ENCODE results near the gene B3GALT2. TPM values are rescaled to one million over a fixed set of nuclear protein-coding genes. Genes with fewer than 3 reads are reported as not detected.

Gene B3GALT2
- total RNA-seq, 2 donors from 2014 or later: 3.5 to 5.2 TPM

DNA sequence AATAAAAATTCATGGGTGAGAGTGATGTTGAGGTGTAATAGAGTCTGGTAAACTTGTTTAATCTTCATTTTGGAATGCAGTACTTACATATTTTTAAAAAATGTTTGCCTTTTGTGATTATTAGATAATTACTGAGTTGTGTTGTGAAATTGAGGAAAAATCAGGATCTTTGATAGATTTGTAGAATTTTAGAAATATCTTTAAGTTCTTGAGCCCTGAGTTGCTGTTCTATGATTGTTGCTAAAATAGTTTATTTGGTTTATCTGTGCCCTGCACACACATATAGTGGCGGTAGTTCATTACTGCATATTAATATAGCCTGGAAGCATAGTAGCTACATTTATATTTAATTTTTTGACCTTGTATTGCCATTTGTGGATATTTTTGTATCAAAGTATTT, 1.6 kb downstream of the B3GALT2 start:
- peaks cover 2% of the 10 kb centered on the region for H3K4me1 ChIP-seq (replicated peaks)
- TF ChIP-seq POLR2AphosphoS5 (IDR thresholded peaks at IDR 0.05) (no peak), POLR2A (IDR thresholded peaks at IDR 0.05) (no peak)
- TF ChIP-seq, protein P1, sequence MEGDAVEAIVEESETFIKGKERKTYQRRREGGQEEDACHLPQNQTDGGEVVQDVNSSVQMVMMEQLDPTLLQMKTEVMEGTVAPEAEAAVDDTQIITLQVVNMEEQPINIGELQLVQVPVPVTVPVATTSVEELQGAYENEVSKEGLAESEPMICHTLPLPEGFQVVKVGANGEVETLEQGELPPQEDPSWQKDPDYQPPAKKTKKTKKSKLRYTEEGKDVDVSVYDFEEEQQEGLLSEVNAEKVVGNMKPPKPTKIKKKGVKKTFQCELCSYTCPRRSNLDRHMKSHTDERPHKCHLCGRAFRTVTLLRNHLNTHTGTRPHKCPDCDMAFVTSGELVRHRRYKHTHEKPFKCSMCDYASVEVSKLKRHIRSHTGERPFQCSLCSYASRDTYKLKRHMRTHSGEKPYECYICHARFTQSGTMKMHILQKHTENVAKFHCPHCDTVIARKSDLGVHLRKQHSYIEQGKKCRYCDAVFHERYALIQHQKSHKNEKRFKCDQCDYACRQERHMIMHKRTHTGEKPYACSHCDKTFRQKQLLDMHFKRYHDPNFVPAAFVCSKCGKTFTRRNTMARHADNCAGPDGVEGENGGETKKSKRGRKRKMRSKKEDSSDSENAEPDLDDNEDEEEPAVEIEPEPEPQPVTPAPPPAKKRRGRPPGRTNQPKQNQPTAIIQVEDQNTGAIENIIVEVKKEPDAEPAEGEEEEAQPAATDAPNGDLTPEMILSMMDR (IDR thresholded peaks at IDR 0.05): no peak
- intact Hi-C loops (cut with DNase I): loop anchor here (5.0 to 10.0 kb wide), 4 partner anchors 160 to 1110 kb away; no protein-coding TSS in a partner anchor

DNA sequence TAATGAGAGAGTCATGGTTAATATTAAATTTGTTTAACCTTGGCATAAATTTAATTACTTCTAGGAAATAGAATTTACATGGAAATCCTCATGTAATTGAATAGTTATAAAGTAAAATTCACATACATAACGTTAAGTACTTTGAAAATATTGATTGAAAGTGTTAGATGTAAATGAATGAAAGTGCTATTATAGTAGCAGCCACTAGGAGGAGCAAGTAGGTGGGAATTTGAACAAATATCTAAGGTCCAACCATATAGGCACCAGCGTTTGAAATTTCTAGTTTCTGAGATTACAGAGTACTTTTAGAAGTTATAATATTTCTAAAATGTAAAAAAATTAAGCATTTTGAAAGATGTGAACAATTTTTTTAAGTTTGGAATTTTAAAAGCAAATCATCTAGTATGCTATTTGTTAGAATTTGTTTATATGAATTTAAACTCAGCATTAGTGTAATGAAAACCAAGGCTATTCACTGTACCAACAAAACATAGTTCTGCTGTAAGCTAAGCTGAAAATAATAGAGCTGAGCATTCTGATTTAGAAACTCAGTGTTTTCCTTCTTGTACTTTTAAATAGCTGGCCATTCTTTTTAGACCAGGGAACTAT, 3.3 kb downstream of the B3GALT2 start:
- Histone ChIP-seq H3K36me3 (no peaks in the 10 kb centered on the region), H3K4me1 (replicated peaks) (peaks cover 2% of the 10 kb centered on the region), H3K27ac (no peak overlapping the region), H3K9me3 (no peaks in the 10 kb centered on the region), H3K27me3 (replicated peaks; ENCODE audit: insufficient read depth) (no peaks in the 10 kb centered on the region), H3K4me3 (no peak overlapping the region)
- no peak for TF ChIP-seq POLR2A (IDR thresholded peaks at IDR 0.05)
- no peak for TF ChIP-seq POLR2AphosphoS5 (IDR thresholded peaks at IDR 0.05)
- TF ChIP-seq, protein P1 (IDR thresholded peaks at IDR 0.05): peak; percentile 71 to 87 (median 75)
- 1% methylated on average over 2 of the region's 2 CpGs for WGBS
- intact Hi-C loops (cut with DNase I): loop anchor here (10.0 kb wide), 2 partner anchors 162 to 1112 kb away; no protein-coding TSS in a partner anchor
- peak; percentile 20 for DNase-seq (ENCODE audit: low spot score)

More for the DNA sequence above, 1.6 kb downstream of the B3GALT2 start:
- WGBS: 48% methylated on average over 1 of the region's 1 CpG
- Histone ChIP-seq H3K27me3 (replicated peaks; ENCODE audit: insufficient read depth) (no peaks in the 10 kb centered on the region), H3K4me3 (peak overlapping the region; percentile 14 to 25), H3K9me3 (no peaks in the 10 kb centered on the region), H3K36me3 (no peaks in the 10 kb centered on the region), H3K27ac (peak overlapping the region; percentile 23 to 62)
- DNase-seq (ENCODE audit: low spot score): no peak

DNA sequence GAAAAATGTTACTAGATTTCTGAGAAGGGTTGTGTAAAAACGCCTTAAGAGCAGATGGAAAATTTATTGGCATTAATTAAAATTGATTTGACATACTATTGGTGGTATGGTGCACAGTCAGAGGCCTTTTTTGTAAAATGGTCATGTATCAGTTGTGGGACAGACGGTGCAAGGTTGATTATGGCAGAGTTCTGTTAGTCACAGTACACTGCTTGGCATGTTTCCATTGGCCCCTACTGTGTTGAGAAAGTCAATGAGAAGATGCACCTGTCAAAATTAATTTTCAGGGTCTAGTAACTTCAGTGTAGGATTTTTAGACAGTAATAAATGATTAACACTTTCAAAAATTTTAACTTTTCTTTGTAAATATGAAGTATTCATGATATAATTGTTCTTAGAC, 4.4 kb downstream of the B3GALT2 start:
- TF ChIP-seq POLR2AphosphoS5 (IDR thresholded peaks at IDR 0.05) (no peak), POLR2A (IDR thresholded peaks at IDR 0.05) (no peak)
- TF ChIP-seq, protein P1 (IDR thresholded peaks at IDR 0.05): no peak
- Histone ChIP-seq H3K36me3 (no peaks in the 10 kb centered on the region), H3K27me3 (replicated peaks; ENCODE audit: insufficient read depth) (no peaks in the 10 kb centered on the region)

DNA sequence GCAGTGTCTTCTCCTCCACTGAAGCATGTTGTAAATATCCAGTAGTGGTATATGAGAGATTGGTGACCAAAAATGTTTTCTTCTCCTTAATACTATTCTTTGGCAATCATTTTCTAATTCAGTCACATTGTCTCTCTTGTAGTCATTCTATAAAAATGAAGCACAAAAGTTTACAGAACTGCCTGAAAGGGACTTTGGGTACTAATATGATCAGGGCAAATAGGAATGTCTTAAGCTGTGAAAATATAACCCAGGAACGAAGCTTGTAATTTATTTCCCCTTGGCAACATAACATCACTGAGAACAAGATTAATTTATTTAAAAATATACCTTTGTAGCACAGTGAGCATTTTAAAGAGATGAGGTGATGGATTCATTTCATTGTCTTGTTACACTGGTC, 4.9 kb downstream of the B3GALT2 start:
- WGBS: 13% methylated on average over 1 of the region's 1 CpG
- TF ChIP-seq POLR2A (IDR thresholded peaks at IDR 0.05): no peak
- TF ChIP-seq POLR2AphosphoS5 (IDR thresholded peaks at IDR 0.05): no peak
- TF ChIP-seq, protein P1 (IDR thresholded peaks at IDR 0.05): no peak
- no peak for DNase-seq (ENCODE audit: low spot score)
- no peak overlapping the region for H3K27ac ChIP-seq
- no peaks in the 10 kb centered on the region for H3K9me3 ChIP-seq
- no peaks in the 10 kb centered on the region for H3K27me3 ChIP-seq (replicated peaks; ENCODE audit: insufficient read depth)
- intact Hi-C loops (cut with DNase I): loop anchor here (10.0 kb wide), 2 partner anchors 163 to 1113 kb away; no protein-coding TSS in a partner anchor
- H3K4me3 ChIP-seq: no peak overlapping the region
- H3K4me1 ChIP-seq (replicated peaks): peaks cover 2% of the 10 kb centered on the region
- H3K36me3 ChIP-seq: no peaks in the 10 kb centered on the region

More for the DNA sequence above, 4.4 kb downstream of the B3GALT2 start:
- WGBS: 43% methylated on average over 2 of the region's 2 CpGs
- Histone ChIP-seq H3K4me3 (no peak overlapping the region), H3K27ac (no peak overlapping the region), H3K4me1 (replicated peaks) (peaks cover 2% of the 10 kb centered on the region), H3K9me3 (no peaks in the 10 kb centered on the region)
- intact Hi-C loops (cut with DNase I): loop anchor here (10.0 kb wide), 2 partner anchors 163 to 1113 kb away; no protein-coding TSS in a partner anchor
- no peak for DNase-seq (ENCODE audit: low spot score)

DNA sequence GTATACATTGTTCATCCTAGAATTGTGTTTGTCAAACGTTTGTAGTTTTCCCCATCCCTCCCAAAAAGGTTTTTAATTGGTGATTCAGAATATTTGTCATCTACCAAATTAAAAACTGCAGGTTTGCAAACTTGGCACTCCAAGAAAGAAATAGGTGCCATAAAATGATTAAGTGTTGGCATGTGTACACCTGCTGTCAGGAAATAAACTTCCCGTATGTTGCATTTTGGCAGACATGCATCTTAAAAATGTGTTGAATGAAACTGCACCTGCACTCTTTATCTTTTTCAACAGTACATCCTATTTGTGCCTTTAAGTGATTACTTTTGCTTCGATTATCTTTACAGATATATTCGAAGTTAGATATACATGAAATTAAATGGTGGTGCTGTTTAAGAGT, 7.3 kb downstream of the B3GALT2 start:
- no peak for DNase-seq (ENCODE audit: low spot score)
- TF ChIP-seq, protein P1 (IDR thresholded peaks at IDR 0.05): no peak
- no peak for TF ChIP-seq POLR2A (IDR thresholded peaks at IDR 0.05)
- TF ChIP-seq POLR2AphosphoS5 (IDR thresholded peaks at IDR 0.05): no peak
- Histone ChIP-seq H3K4me1 (replicated peaks) (no peaks in the 10 kb centered on the region), H3K4me3 (no peak overlapping the region), H3K27ac (no peak overlapping the region), H3K9me3 (no peaks in the 10 kb centered on the region), H3K36me3 (no peaks in the 10 kb centered on the region), H3K27me3 (replicated peaks; ENCODE audit: insufficient read depth) (no peaks in the 10 kb centered on the region)
- intact Hi-C loops (cut with DNase I): no loop called here
- 23% methylated on average over 4 of the region's 4 CpGs for WGBS
